SH-SY5Y (cell line): ENCODE results near the gene KTI12.

Source experiments
- GATA2 ChIP-seq: IDR thresholded peaks from 2 replicates; pipeline ENCODE4 v1.6.1; 2011; ENCODE audit warnings: mild to moderate bottlenecking, low read depth, low read length
- GATA3 ChIP-seq: IDR thresholded peaks from 2 replicates; pipeline ENCODE4 v1.6.1; 2011; ENCODE audit warnings: low read depth, mild to moderate bottlenecking, low read length, moderate library complexity

DNA sequence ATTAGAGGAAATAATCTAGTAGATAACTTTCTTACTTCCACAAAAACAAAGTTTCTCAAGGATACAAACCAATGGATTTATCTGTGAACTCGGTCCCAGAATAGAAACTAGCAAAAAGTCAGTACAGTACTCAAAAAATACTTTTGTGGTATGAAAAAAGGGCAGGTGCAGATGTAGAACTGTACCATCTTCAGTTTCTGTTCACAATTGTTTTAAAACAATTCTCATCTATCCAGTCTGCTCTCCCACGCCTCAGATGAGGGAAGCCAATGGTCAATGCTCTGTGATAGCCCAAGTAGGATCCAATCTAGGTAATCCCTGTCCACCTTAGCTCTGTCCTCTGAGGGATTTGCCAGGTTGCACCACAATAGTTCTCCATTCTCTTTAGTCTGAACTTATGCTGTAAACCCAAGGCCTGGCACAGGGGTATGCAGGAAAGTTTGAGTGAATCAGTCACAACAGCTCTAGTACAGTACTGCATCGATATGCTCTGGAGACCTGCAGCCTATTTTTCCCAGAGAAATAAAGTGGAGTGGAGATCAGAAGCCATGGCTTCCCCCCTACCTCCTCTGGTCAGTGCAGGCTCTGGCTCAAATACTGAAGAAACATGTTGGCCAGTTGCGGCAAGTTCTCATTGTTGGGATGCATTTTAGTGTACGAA is 1.4 kb downstream of the KTI12 start:
- no peak for TF ChIP-seq GATA3
- no peak for TF ChIP-seq GATA2
